M059J (cell line): ENCODE data around the gene BCKDK. TPM values are rescaled to one million over a fixed set of nuclear protein-coding genes. Genes with fewer than 3 reads are reported as not detected.
"Not testable (repeated sequence)": the region's sequence is repeated elsewhere in the genome, so short reads cannot be mapped to it uniquely, and the experiment has no call there.

ENCODE experiments used
- DNase-seq: peaks from one replicate; pipeline ENCODE4 v3.0.0-alpha.2; 2012; ENCODE audit warnings: low read depth
- total RNA-seq: library from RNA; depleted of rRNA; stranded (reverse); fragments of >200 nt; shearing (Covaris generic); gene quantifications from 2 replicates; pipeline ENCODE4 v1.2.3, GENCODE V29; 2014; rRNA removed

The BCKDK gene
- total RNA-seq, 1 experiment from 2014 or later, result 57.7 TPM

DNA sequence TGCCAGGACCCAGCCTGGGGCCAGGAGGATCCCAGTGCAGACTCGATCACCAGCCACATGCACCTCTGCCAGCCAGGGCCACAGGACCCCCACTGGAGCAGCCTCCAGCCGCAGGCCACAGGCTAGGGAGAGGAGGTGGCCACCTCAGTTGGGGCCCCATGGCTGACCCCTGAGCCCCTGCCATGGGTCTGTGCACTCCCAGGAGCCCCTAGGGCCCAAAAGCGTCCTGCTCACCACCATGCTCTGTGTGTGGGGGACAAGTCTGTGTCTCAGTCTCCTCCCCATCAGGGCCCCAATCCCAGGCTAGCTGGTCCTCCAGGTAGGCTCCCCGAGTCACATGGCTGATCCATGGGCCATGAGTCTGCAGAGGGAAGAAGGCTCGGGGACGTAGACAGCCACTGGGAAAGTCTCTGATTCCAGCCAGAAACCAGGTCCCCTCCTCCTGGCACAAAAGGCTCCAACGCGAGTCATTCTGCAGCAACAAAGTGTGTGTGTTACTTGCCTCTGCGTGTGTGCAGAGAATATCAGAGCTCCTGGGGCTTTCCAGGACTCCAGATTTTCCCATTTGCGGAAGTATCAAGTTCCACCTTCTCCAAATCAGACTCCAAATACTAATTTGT, 33.4 kb downstream of the BCKDK start:
- peak; percentile 79 for DNase-seq

DNA sequence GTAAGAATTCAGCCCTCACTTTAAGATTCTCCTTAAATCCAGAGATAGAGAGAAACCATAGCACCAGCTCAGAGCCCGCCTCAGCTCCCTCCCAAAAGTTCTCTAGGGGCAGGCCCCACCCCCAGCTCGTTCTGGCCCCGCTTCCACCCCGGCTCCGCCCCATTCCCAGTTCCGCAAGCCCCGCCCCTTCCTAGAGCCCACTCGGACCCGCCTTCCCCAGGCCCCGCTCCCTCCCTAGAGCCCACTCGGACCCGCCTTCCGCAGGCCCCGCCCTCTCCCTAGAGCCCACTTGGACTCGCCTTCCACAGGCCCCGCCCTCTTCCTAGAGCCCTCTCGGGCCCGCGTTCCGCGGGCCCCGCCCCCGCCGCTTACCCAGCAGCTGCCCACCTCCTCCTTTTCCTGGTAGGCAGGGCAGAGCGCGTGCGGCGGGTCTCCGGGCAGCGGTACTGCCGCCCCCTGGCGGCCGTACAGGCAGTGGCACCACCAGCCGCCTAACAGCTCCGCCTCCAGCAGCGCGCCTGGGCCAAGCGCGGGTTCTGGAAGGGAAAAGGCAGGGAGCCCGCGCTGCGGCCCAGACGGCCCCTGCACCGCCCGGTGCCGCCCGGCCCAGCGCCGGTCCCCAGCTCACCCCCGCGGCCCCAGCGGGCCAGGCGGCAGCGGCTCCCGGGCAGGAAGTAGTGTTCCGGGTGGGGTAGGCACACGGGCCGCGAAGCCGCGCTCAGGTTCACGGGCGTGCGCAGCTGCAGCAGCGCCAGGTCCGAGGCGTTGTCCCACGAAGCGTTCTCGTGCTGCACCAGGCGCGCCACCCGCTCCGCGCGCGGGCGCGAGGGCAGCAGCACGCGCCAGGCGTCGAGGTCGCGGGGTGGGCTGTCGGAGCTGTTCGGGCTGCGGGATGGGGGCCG, 34.2 kb downstream of the BCKDK start:
- peak; percentile 98 for DNase-seq

DNA sequence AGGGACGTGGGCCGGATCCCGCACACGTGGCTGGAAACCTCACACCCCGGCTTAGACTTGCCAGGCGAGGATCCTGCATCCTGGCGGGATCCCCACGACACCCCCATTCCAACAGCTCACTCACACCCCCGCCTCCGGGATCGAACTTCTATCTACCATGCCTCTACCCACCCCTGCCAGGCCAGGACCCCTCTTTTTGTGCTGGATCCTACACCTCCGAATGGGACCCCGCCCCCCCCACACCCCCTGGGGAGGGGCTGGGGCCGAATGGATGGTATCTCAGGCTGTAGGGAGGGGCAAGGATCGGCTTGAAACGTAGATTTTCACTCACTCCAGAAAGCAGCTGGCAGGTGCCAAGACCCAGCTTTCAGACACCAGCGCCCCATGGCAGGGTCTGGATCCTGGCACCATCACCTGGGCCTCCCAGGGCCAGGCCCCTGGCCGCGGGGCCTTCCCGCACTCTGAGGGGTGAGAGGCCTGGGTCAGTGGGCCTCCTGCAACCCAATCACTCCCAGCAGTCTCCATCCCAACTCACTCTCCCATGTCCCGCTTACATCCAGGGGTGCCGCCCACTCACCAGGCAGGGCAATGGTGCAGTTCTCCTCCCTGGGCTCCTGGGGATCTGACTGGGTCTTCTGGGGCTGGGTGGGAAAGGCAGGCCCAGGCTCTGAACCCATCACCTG, 35.0 kb downstream of the BCKDK start:
- DNase-seq, result no peak

DNA sequence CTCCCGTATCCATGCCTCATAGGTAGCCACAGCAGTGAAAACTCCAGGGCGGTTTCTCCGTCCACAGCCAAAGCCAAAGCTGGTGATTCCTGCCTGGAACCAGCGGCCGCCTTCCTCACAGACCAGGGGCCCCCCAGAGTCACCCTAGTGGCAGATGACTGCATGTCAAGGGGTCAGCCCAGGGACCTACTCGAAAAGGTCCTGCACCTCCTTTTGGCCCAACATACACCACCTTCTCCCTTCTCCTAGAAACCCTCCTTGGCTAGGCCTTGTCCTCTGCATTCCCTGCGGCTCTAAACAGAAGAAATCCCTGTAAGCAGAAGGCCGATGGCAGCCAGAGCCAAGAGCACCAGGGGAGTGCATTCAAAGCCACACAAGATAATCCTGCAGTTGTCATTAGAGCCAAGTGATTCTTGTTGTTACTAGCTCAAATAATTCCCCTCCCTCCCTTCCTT, 35.5 kb downstream of the BCKDK start:
- DNase-seq, result no peak

DNA sequence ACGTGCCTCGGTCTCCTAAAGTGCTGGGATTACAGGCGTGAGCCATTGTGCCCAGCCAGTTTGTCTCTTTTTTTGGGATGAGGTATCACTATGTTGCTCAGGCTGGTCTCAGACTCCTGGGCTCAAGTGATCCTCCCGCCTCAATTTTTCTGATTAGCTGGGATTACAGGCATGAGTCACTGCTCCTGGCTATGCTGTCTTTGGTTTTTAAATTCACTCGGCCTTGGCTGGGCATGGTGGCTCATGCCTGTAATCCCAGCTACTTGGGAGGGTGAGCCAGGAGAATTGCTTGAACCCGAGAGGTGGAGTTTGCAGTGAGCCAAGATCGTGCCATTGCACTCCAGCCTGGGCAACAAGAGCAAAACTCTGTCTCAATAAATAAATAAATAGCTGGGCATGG, 36.2 kb downstream of the BCKDK start:
- peak; percentile 50 for DNase-seq

DNA sequence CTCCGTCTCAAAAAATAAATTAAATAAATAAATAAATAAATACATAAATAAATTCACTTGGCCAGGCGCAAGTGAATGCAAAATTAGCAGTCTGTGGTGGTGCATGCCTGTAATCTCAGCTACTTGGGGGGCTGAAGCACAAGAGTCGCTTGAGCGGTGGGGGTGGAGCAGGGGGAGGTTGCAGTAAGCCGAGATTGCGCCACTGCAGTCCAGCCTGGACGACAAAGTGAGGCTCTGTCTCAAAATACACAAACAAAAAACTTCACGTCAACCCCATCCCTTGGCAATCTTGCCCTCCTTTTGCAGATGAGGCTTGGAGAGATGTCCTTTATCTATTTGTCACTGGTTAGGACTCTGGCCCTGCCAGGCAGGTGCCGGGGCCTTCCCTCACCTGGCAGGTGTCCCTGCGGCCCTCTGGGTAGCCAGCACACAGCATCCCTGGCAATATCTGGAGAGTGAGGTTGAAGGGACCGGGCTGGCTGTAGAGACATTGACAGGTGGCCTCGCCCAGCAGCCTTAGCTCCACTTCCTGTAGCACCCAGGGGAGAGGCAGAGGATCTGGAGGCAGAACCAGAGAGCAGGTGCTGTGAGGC, 37.3 kb downstream of the BCKDK start:
- DNase-seq, result no peak

DNA sequence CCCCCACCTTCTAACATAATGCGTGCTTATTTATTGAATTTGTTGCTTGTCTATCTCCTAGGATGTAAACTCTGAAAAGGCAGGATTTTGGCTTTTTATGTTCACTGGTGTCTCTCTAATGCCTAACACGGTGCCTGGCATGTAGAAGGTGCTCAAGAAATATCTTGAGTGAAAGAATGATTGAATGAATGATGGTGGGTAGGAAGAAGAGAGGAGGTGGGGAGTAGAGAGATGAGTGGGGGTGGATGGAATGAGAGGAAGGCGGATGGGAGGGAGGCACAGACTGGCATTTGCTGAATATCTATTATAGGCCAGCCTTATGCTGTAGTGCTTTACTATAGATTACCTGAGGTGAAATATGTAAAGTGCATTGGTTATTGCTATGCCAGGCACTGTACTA, 39.4 kb downstream of the BCKDK start:
- no peak for DNase-seq

DNA sequence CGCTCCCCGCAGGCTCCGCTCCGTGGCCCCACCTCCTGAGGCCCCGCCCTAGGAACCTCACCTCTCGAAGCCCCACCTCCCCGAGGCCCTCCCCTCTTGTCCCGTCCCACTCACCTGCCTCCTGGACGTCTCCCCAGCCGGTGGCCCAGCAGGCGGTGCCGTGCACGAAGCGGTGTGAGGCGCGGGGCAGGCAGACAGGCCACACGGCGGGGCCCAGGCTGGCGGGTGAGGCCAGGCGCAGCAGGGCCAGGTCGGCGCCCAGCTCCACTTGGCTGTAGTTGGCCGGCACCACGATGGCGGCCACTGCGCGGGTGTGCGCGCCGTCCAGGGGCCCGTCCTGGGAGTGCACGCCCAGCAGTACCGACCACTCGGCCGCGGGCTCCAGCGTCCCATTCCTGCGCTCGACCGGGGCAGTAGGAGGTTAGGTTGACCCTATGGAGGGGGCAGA, 40.1 kb downstream of the BCKDK start:
- DNase-seq, result no peak

DNA sequence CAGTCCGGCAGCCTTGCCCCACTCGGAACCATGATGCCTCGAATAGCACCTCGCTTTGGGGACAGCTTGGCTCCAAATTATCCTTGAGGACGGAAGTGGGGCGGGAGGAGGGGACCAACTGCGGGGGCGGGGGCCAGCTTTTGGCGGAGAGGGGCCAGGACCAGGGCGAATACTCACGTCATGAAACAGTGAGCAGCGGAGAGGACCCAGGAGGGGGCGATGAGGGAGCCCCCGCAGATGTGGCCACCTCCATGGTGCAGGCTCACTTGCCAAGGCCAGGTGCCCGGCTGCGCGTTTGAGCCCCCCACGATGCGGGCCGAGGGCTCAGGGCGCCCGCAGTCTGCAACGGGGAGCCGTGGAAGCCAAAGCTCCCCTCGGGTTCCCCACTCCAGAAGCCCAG, 40.7 kb downstream of the BCKDK start:
- no peak for DNase-seq

DNA sequence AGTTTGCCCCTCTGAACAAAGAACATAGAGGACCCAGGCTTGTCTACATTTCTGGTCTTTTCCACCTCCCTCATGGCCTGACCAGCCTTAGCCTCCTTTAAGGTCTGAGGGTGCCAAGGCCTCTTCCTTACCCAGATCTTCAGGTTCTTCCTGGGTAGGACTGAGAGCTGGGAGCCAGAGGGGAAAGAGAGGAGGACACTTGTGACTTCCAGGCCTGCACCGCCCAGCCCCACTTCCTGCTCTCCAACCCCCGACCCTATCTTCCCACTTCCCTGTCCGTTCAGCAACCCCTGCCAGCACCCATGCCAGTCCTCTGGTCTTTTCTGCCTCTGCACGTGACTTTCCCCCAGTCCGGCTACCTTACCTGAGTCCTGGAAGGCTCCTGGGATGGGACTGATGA, 41.1 kb downstream of the BCKDK start:
- DNase-seq, result no peak

DNA sequence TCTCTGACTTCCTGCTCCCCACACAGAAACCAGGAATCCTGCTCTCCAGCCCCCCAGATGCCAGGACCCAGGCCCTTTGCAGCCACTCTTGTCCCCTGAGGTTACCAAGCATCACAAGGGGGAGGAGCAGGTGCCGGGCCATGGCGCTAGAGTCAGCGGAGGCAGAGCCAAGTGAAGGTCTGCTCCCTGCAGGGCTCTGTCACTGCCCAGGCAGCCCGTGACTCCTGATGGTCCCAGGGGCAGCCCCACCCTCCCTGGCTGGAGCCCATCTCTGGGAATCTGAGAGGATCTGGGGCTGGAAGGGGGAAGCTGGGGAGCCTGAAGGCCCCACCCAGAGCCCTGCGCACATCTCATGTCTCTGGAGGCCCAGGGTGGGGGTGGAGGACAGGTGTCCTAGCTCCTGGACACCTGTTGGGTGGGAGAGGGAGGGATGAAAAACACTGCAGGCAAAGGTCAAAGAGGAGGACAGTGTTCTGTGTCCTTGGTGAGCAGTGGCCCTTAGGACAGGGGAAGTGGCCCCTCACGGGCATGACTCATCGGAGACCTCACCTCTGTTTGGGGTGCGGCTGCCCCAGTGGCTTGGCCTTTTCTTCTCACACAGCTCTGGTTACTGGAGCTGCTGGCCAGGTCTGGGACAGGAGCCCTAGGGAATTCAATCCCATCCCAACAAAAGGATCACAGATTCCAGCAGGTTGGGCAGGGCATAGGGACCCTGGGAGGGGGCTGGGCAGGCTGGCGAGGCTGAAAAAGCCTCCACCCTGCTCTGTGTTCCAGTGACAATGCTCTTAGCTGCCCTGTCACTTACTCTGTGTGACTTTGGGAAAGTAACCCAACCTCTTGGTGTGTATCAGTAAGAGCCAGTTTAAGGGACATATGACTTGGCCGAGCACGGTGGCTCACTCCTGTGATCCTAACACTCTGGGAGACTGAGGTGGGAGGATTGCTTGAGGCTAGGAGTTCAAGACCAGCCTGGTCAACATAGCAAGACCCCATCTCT, 42.0 kb downstream of the BCKDK start, which contains the start of gene PRSS36:
TSS of gene PRSS36 (minus strand) at position 173 of the 997 bp plus-strand sequence. CDS start at position 142, 31 bp downstream.
- no peak for DNase-seq

DNA sequence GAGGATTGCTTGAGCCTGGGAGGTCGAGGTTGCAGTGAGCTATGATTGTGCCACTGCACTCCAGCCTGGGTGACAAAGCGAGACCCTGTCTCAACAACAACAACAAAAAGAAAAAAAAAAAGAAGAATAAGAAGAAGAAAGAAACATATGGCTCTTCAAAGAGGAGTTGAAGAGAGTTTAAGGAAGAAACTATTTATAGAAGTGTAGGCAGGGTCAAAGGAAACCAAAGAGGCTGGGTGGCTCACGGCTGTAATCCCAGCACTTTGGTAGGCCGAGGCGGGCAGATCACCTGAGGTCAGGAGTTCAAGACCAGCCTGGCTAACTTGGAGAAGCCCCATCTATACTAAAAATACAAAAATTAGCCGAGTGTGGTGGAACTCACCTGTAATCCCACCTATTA, 42.8 kb downstream of the BCKDK start:
- DNase-seq, result not testable (repeated sequence)

DNA sequence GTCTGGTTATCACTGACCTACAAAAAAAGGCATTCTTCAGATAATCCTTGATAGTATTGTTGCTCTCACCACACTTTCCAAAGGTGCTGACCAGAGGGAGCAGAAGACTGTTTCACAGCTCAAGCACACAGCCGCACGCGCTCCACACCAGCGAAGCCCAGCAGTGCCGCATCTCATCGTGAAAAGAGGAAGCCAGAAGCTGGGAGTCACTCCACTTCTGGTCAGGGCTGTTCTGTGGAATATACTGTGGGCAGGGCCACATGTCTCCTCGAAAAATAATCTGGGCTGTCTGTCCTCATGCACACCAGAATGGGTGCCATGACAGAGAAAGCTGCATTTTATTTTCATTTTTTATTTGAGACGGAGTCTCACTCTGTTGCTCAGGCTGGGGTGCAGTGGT, 49.0 kb downstream of the BCKDK start:
- no peak for DNase-seq

Other genes starting within 250 kb of the BCKDK start
- 33.6 and 34.7 TPM in 2 replicates for gene BCL7C, start 214.3 kb upstream of the BCKDK start, total RNA-seq
- gene CTF1, start 211.8 kb upstream of the BCKDK start, total RNA-seq, result 0.42 TPM in 1 of 2 replicates, not detected in the other
- gene FBXL19, start 184.8 kb upstream of the BCKDK start, total RNA-seq, result 10.5 and 16.8 TPM in 2 replicates
- gene ORAI3, start 159.3 kb upstream of the BCKDK start, total RNA-seq, result 46.0 and 58.5 TPM in 2 replicates
- gene SETD1A, start 150.6 kb upstream of the BCKDK start, total RNA-seq, result 1.4 and 3.9 TPM in 2 replicates
- 7.0 and 8.2 TPM in 2 replicates for gene HSD3B7, start 123.2 kb upstream of the BCKDK start, total RNA-seq
- 0.20 and 0.37 TPM in 2 replicates for gene STX1B, start 97.7 kb upstream of the BCKDK start, total RNA-seq
- 11.7 and 26.7 TPM in 2 replicates for gene STX4, start 74.8 kb upstream of the BCKDK start, total RNA-seq
- 6.5 and 11.9 TPM in 2 replicates for gene ZNF668, start 34.1 kb upstream of the BCKDK start, total RNA-seq
- gene ZNF646, start 34.0 kb upstream of the BCKDK start, total RNA-seq, result 14.3 and 21.5 TPM in 2 replicates
- 2.5 and 2.7 TPM in 2 replicates for gene PRSS53, start 19.4 kb upstream of the BCKDK start, total RNA-seq
- 193 and 223 TPM in 2 replicates for gene VKORC1, start 13.6 kb upstream of the BCKDK start, total RNA-seq
- 45.0 and 53.3 TPM in 2 replicates for gene KAT8, start 9.3 kb downstream of the BCKDK start, total RNA-seq
- 0.20 TPM in 1 of 2 replicates, not detected in the other for gene PRSS8, start 27.3 kb downstream of the BCKDK start, total RNA-seq
- gene PRSS36, start 41.7 kb downstream of the BCKDK start, total RNA-seq, result 0.10 and 0.49 TPM in 2 replicates
- gene FUS, start 71.8 kb downstream of the BCKDK start, total RNA-seq, result 22.4 and 29.3 TPM in 2 replicates
- gene PYCARD, start 94.4 kb downstream of the BCKDK start, total RNA-seq, result 7.9 and 8.9 TPM in 2 replicates
- gene TRIM72, start 105.7 kb downstream of the BCKDK start, total RNA-seq, result not detected in 2 replicates
- gene PYDC1, start 108.7 kb downstream of the BCKDK start, total RNA-seq, result not detected in 2 replicates
- not detected in 2 replicates for gene ITGAM, start 151.6 kb downstream of the BCKDK start, total RNA-seq
- 1.1 and 2.8 TPM in 2 replicates for gene ITGAX, start 246.8 kb downstream of the BCKDK start, total RNA-seq